AG04449 (cell line): ENCODE results near the gene PBX1.

Experiments
- CTCF ChIA-PET: fragments of 350-600 bp; formaldehyde crosslinking; extraction: SDS; loops from one replicate; lab custom pipeline; 2021; ENCODE audit warnings: antibody characterized with exemption; lab: Yijun Ruan, JAX
- POLR2A ChIA-PET: fragments of 400-600, 350-600 bp; formaldehyde crosslinking; extraction: SDS; loops from one replicate; lab custom pipeline; 2020; ENCODE audit warnings: antibody characterized with exemption, inconsistent platforms; lab: Yijun Ruan, JAX
- DNase-seq: peaks from one replicate; pipeline ENCODE4 v3.0.0-alpha.2; 2010; ENCODE audit warnings: low read depth, low spot score
- H3K4me3 ChIP-seq: 2 replicates; pipeline ENCODE4 v1.5.1; 2011; ENCODE audit warnings: low read depth, mild to moderate bottlenecking, control low read depth, low read length
- CTCF ChIP-seq: IDR thresholded peaks from one replicate; pipeline ENCODE4 v1.5.1; 2011; ENCODE audit warnings: mild to moderate bottlenecking, moderate library complexity, low read length, control low read depth, inconsistent platforms; ENCODE audit not compliant: insufficient read depth; ENCODE audit errors: missing control alignments

The PBX1 gene

GRCh38 chr1:164630626-164631396 is 71.8 kb downstream of the PBX1 start:
- DNase-seq: no peak
- CTCF ChIA-PET: interaction anchor here (1.9 kb wide), 1 partner anchor 157 kb away, joined by 4 read pairs; no protein-coding TSS in a partner anchor
- POLR2A ChIA-PET: no interaction called here
- no peak overlapping the region for H3K4me3 ChIP-seq
- no peak for TF ChIP-seq CTCF

GRCh38 chr1:164631751-164632150 is 72.8 kb downstream of the PBX1 start:
- DNase-seq: no peak
- ChIA-PET POLR2A (no interaction called here), CTCF (interaction anchor here (1.9 kb wide), 1 partner anchor 156 kb away, joined by 4 read pairs; no protein-coding TSS in a partner anchor)
- no peak overlapping the region for H3K4me3 ChIP-seq
- no peak for TF ChIP-seq CTCF

- no peak for DNase-seq
- H3K4me3 ChIP-seq: no peak overlapping the region
- ChIA-PET POLR2A (no interaction called here), CTCF (interaction anchor here (1.4 to 1.5 kb wide), 2 partner anchors 9 to 11 kb away, joined by 3 to 6 read pairs; no protein-coding TSS in a partner anchor)
- TF ChIP-seq CTCF: no peak
Observed at GRCh38 chr1:164633997-164634396, 75.0 kb downstream of the PBX1 start.

DNA sequence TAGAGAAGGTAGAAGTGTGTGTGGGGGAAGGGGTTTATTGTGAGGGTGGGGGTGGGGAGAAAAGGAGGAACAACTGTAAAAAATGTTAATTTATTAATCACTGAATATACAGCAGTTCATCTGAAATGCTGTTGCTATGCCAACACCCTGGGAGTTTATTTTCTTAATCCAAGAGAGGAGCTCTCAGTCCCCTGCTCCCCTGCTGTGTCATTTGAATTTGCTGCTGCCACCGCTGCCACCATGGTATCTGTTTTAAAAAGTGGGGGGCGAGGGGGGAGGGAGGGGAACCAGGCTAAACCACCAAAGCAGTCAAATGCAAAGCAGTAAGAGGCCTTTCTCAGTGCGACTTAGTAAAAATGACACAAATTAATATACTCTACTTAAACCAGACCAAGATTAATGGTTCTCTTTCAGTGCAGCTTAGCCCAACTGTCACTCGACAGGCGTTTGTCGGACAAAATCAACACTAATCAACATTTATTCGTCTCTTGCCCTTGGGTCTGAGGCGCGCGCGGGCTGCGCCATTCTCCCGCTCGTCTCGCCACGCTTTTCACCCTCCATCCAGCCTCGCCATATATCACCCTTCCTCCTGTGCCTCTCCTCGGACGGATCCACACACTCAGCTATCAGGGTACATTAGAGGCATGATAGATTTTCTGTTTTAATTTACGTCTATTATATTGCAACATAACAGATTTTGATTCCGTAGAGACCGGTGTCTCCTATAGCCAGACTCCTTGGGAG is 76.2 kb downstream of the PBX1 start:
- ChIA-PET POLR2A (no interaction called here), CTCF (interaction anchor here (1.1 to 3.7 kb wide), 5 partner anchors 10 to 152 kb away, joined by 3 to 16 read pairs (median 9); no protein-coding TSS in a partner anchor)
- DNase-seq: no peak
- TF ChIP-seq CTCF: no peak
- no peak overlapping the region for H3K4me3 ChIP-seq

DNA sequence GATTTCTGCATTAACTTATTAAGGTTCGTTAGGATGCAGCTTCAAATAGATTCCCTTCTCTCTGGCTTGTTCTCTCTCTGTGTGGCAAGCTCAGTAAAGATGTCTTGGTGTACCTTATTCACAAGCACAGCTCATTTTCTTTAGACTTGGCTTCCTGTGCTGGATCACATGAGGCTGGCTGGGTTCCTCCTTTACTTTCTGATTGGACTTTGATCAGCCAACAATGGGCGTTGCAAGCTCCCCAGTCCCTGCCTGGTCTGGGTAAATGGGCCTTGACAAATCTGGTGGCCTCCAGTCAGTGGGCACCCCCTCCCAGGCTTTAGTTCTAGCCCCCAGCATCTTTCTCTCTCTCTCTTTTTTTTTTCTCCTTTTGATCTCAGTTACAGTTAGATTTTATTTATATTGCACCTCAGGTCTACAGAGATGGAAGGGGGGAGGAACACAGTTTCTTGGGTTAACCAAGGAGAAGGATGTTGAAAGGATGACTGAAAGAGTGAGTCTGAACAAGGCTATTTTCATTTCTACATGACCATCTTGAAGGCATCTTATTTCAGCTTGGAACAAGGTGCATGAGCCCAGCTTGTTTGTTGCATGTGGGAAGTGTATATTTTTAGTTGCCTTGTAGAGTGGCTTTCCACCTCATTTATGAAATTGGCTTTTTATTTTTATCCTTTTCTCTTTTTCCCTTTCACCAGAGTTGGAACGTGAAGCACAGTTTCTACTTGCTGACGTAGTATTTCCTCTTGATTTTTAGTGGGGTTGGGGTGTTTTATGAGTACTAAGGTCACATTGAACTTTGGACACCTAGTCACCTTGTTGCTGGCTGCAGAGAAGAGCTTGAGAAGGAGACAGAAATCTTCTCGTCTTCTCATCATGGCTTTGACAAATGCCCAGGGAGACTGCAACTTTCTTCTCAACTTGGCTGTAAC is 77.1 kb downstream of the PBX1 start:
- ChIA-PET CTCF (interaction anchor here (1.1 to 3.7 kb wide), 5 partner anchors 11 to 151 kb away, joined by 3 to 16 read pairs (median 9); no protein-coding TSS in a partner anchor), POLR2A (no interaction called here)
- TF ChIP-seq CTCF: no peak
- H3K4me3 ChIP-seq: no peak overlapping the region
- DNase-seq: no peak
